AG10803 (cell line): Measurements from ENCODE around the gene NSUN4.

ENCODE experiments used
- DNase-seq: peaks from one replicate; pipeline ENCODE4 v3.0.0; 2010; ENCODE audit warnings: low read depth
- H3K4me3 ChIP-seq: 2 replicates; pipeline ENCODE4 v1.5.1; 2011; ENCODE audit warnings: mild to moderate bottlenecking, low read length, control low read depth
- TF ChIP-seq, protein P1 (sequence below): conservative IDR thresholded peaks from 2 replicates; pipeline ENCODE4 v1.5.1; 2011; ENCODE audit warnings: mild to moderate bottlenecking, low read length, control low read depth, inconsistent platforms

Gene NSUN4

DNA sequence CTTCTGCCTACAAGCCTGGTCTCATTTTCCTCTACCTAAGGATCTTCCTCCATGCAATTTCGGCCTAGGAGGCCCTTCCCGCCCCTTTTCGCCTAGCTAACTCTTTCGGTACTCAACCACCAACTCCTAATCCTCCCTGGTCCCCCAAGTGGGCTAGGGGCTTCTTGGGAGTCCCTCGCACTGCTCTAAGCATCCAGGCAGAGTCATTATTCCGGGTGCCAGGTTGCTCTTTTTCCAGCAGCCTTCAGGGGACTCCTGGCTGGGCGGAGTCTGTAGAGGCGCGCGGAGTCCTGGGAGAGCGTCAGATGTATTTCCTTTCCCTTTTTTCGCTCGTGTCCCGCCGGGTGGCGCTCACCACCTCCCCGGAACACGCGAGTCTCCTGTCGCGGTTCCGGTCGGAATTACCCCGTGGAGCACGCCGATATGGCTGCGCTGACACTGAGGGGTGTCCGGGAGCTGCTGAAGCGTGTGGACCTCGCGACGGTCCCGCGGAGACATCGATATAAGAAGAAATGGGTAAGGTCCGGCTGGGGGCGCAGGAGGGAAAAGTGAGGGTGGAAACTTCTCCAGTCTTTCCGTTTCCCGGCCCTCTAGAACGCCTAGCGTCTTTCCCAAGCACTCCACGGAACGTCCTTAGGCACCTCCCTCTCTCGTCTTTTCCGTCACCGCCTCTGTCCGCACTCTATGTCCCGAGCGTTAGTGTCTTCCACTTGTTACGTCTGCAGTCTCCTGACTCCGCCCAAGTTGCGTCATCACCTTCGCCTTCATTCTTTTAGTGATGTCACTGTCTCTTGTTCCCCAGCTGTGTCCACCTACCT, at the start of gene NSUN4:
Gene NSUN4 (plus strand): TSS at position 404 of the 818 bp plus-strand sequence. CDS start 20 bp downstream, at position 424.
- peak within 1 kb of the TSS; percentile 95 for H3K4me3 ChIP-seq
- DNase-seq, result peak; percentile 94
- TF ChIP-seq, protein P1, sequence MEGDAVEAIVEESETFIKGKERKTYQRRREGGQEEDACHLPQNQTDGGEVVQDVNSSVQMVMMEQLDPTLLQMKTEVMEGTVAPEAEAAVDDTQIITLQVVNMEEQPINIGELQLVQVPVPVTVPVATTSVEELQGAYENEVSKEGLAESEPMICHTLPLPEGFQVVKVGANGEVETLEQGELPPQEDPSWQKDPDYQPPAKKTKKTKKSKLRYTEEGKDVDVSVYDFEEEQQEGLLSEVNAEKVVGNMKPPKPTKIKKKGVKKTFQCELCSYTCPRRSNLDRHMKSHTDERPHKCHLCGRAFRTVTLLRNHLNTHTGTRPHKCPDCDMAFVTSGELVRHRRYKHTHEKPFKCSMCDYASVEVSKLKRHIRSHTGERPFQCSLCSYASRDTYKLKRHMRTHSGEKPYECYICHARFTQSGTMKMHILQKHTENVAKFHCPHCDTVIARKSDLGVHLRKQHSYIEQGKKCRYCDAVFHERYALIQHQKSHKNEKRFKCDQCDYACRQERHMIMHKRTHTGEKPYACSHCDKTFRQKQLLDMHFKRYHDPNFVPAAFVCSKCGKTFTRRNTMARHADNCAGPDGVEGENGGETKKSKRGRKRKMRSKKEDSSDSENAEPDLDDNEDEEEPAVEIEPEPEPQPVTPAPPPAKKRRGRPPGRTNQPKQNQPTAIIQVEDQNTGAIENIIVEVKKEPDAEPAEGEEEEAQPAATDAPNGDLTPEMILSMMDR, result peak; percentile 61

DNA sequence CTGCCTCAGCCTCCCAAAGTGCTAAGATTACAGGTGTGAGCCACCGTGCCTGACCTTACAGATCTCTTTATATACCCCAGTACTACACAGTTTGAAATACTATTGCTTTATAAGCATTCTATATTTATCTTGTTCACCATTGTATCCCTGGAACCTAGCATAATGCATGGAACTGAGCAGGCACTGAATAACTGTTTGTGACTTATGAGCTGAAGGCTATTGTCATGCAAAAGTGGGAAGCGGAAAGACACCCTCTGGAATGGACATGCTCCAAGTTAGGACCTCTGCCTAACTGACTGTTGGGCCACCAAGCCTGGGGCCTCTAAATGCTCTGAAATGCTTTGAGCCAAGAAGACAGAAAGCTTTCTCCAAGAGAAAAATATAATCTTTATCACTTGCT, 45.3 kb upstream of the NSUN4 start:
- TF ChIP-seq, protein P1, result no peak
- DNase-seq, result no peak

DNA sequence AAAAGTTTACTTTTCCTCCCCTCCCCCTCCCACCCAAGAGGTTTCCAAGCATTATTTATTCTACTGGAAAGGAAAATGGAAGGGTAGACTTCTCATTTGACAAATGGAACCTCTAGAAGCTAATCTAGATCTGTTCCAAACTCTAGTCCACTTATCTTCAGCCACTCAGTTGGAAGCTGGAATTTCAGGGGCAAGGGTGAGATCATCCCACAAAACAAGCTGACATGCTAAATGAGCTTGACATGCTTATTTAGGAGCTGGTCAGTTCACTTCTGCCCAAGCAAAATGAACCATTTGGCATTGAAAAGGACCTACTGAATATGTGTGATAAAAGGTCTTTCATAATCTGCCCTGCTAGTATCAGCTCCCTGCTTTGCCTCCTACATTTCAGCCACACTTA, 42.2 kb upstream of the NSUN4 start:
- H3K4me3 ChIP-seq, result no peak overlapping the region
- DNase-seq, result no peak
- TF ChIP-seq, protein P1, result no peak

More for the DNA sequence above, 45.3 kb upstream of the NSUN4 start:
- H3K4me3 ChIP-seq, result no peak overlapping the region

DNA sequence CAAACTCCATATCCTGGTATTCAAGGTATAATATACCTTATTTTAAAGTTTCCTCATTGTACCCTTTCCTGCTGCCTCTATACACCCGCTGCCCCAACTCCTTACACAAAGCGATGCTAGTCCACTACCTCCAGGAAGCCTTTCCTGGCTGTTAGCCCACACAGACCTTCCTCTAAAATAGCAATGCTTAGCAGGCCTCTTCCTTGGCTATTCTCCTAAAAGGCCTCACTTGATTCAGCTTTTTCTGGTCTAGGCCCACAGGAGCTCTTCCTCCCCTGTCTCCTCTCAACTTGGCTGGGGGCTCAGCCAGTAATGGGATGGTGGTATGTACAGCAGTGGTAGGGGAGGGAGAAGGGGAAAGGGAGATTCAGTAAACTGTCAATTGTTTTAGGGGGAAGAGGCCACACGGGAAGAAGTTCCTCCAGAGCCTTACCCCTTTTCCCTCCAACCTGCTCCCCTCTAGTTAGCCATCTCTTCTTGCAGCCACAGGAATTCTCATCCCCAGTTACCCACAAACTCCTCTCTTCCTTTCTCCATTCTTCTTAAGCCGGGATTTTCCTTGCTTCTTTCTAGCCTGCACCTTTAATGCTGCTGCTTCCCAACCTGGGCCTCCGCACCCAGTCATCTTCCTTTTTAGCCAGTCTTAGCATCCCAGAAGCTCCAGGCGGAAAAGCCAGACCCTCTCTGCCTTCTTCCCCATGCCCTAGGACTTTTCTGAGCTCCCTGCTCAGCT, 39.8 kb upstream of the NSUN4 start:
- TF ChIP-seq, protein P1, result no peak
- peak; percentile 41 for DNase-seq
- peak overlapping the region; percentile 92 for H3K4me3 ChIP-seq

DNA sequence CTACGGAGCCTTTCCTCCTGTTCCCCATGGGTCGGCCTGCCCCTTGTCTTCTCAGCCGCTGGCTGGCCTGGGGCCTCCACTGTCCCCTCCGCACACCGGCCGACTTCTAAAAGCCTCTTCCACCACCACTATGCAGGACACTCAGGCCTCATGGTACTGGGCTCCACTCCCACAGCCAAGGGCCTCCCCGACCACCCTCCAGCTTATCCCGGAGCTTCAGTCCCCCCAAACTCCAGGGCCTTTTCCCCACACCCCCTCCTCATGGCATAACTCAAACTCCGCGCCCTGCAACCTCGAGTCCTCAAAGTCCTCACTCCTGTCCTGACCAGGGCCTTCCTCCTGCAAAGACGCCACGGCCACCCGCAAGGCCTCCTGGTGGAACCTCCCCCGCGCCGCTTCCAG, 39.2 kb upstream of the NSUN4 start:
- DNase-seq, result no peak
- peak overlapping the region; percentile 92 for H3K4me3 ChIP-seq
- TF ChIP-seq, protein P1, result no peak

DNA sequence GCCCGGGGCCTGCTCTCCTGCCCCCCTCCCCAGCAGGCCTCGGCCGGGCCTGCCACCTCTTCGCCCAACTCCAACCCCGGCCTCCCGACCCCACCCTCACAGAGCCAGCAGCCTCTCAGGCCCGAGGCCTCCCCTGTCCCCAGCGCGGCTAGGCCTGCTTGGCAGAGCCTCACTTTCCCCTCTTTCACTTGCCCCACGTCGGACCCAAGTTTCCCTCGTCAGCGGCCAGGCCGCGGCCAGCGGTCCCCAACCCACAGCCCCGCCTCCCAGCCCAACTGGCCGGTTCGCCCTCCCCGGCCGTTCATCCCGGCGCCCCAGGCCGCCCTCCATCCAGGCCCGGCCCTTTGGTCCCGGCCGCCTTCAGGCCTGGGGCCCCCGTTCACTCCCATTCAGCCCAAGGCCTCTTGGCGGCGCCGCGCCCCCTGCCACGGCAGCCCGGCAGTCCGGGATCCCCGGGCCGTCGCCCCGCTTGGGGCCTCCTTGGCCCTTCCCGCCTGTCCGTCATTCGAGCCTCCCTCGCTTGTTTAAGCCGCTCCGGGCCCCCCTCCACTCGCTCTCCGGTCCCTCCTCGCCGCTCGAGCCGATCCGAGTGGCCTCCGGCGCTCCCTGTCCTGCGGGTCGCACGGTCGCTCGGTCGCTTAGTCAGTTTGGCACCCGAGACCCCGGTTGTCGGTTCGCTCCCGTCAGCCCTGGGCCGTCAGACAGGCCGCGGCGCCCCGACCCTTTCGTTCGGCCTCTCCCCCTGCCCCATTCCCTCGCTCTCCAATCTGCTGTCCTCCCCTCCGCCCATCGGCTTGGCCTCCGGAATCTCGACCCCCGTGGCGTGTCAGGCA, 38.6 kb upstream of the NSUN4 start:
- peak overlapping the region; percentile 92 for H3K4me3 ChIP-seq
- TF ChIP-seq, protein P1, result 0 out of 2 replicates have a peak, but pooled peaks have one; percentile 4
- DNase-seq, result peak; percentile 68
